Right lobe of liver (tissue), 4 donors: ENCODE measurements around the gene ACYP1.

Experiments used
- POLR2A ChIP-seq: fragments of 450-650 bp; IDR thresholded peaks from one replicate; pipeline ENCODE4 v1.6.1; 2017; ENCODE audit warnings: antibody characterized with exemption, mild to moderate bottlenecking
- TF ChIP-seq, protein P1 (sequence below), 4 donors: fragments of 200-600 bp in 3 of 4; fragments of 450-650 bp in 1 of 4; IDR thresholded peaks; one replicate each; pipeline versions ENCODE4 v1.5.1 to v1.8.0; 2016 to 2022; ENCODE audit warnings: antibody characterized with exemption in 4 of 4, mild to moderate bottlenecking in 2 of 4
- donor health status: DM: no; HTN: no; CAD: no.
- donor health status: DM: no; HTN: no; CAD: no.
- donor health status: DM: no; HTN: yes; CAD: no.

DNA sequence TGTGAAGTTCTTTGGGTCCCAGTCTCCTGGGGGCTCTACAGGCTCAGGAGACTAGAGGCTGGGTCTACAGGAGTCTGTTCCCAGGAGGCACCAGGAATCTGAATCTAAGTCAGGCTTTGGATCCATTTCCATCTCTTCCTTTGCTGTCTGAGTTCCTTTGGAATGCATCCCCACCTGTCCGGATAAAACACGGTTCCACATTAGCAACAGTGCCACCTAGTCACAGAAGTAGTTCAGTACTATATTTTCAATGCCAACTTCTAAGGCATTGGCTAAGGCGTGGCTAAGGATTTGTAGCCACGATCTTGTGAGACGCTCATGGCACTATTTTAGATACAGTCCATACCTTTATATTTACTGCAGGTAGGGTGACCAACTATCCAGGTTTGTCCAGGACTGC is 20.7 kb upstream of the ACYP1 start:
- TF ChIP-seq, protein P1, sequence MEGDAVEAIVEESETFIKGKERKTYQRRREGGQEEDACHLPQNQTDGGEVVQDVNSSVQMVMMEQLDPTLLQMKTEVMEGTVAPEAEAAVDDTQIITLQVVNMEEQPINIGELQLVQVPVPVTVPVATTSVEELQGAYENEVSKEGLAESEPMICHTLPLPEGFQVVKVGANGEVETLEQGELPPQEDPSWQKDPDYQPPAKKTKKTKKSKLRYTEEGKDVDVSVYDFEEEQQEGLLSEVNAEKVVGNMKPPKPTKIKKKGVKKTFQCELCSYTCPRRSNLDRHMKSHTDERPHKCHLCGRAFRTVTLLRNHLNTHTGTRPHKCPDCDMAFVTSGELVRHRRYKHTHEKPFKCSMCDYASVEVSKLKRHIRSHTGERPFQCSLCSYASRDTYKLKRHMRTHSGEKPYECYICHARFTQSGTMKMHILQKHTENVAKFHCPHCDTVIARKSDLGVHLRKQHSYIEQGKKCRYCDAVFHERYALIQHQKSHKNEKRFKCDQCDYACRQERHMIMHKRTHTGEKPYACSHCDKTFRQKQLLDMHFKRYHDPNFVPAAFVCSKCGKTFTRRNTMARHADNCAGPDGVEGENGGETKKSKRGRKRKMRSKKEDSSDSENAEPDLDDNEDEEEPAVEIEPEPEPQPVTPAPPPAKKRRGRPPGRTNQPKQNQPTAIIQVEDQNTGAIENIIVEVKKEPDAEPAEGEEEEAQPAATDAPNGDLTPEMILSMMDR (IDR thresholded peaks at IDR 0.05) = peak; percentile 11 to 43 (median 22)
- no peak for TF ChIP-seq POLR2A
